K562 (cell line): Measurements from ENCODE around the gene CLSTN2. TPM values are rescaled to one million over a fixed set of nuclear protein-coding genes. Genes with fewer than 3 reads are reported as not detected.

Experiments
- ATAC-seq: fragments of 200-7000 bp; cut with Tn5 transposase; 3 replicates; pipeline ENCODE4 v1.9.1; 2020; ENCODE audit warnings: moderate library complexity
- BruUV-seq: library from RNA; stranded (reverse); fragments of 400-500 nt; replicated peaks from 2 replicates; lab custom pipeline; 2021; lab: Mats Ljungman, UMichigan
- CTCF ChIA-PET: fragments of 300-600 bp; formaldehyde crosslinking; extraction: SDS; loops from one replicate; lab custom pipeline; 2021; ENCODE audit warnings: low intra/inter-chr PET ratio; lab: Yijun Ruan, JAX
- POLR2A ChIA-PET: fragments of 300-600, 350-650 bp; sonication (Branson Sonifier 250); formaldehyde crosslinking; extraction: SDS; loops from one replicate; lab custom pipeline; 2021; ENCODE audit warnings: antibody characterized with exemption, inconsistent platforms; lab: Yijun Ruan, JAX
- DNase-seq, 4 experiments: peaks; one replicate each; pipeline versions ENCODE4 v3.0.0 to v3.0.0-alpha.2; 2011 to 2018; ENCODE audit warnings: low spot score in 3 of 4, mixed read lengths in 3 of 4; ENCODE audit errors: extremely low read depth in 1 of 4
- FAIRE-seq: peaks from 2 replicates; lab custom pipeline; 2011; peaks lifted over from hg19 to GRCh38; lab: Jason Lieb, UNC
- H2AFZ ChIP-seq: 2 replicates; pipeline ENCODE4 v1.6.0; 2011; ENCODE audit warnings: low read depth, low read length, control low read depth, inconsistent platforms
- H3K27ac ChIP-seq: fragments of 200-600 bp; 3 replicates; pipeline ENCODE4 v1.8.0; 2011; ENCODE audit warnings: low read depth, mild to moderate bottlenecking, control low read depth, inconsistent platforms, low read length, moderate library complexity, mixed read lengths; ENCODE audit errors: extremely low read depth
- H3K27me3 ChIP-seq, 2 experiments: fragments of 300-600 bp in 1 of 2; 2 replicates in 1 of 2; 3 replicates in 1 of 2; pipeline versions ENCODE4 v1.6.0 to v1.8.0; 2011; ENCODE audit warnings: inconsistent platforms in 2 of 2, low read length in 2 of 2, mild to moderate bottlenecking in 1 of 2, mixed read lengths in 1 of 2, moderate library complexity in 1 of 2; ENCODE audit not compliant: control insufficient read depth in 2 of 2, insufficient read depth in 2 of 2
- H3K36me3 ChIP-seq: fragments of 300-600 bp; 3 replicates; pipeline ENCODE4 v1.8.0; 2011; ENCODE audit warnings: mild to moderate bottlenecking, low read length, inconsistent platforms; ENCODE audit not compliant: control insufficient read depth, insufficient read depth
- H3K4me1 ChIP-seq, 2 experiments: fragments of 200-600 bp in 1 of 2; replicated peaks in 1 of 2; 2 replicates in 1 of 2; 3 replicates in 1 of 2; pipeline versions ENCODE4 v1.5.1 to v1.8.0; 2011; ENCODE audit warnings: inconsistent platforms in 2 of 2, low read length in 2 of 2, mild to moderate bottlenecking in 1 of 2, mixed read lengths in 1 of 2, moderate library complexity in 1 of 2; ENCODE audit not compliant: control insufficient read depth in 2 of 2, insufficient read depth in 2 of 2
- H3K4me2 ChIP-seq: 2 replicates; pipeline ENCODE4 v1.6.1; 2011; ENCODE audit warnings: low read length, control low read depth, inconsistent platforms, mixed read lengths; ENCODE audit not compliant: insufficient read depth
- H3K4me3 ChIP-seq: fragments of 200-600 bp; sonication (generic), shearing (Covaris generic); 2 replicates; pipeline ENCODE4 v1.5.1; 2016; ENCODE audit warnings: control low read depth, inconsistent platforms
- H3K79me2 ChIP-seq: fragments of 200-600 bp; 3 replicates; pipeline ENCODE4 v1.8.0; 2011; ENCODE audit warnings: low read length, inconsistent platforms; ENCODE audit not compliant: control insufficient read depth, insufficient read depth
- H3K9ac ChIP-seq, 2 experiments: 2 replicates each; pipeline versions ENCODE4 v1.6.0 to v1.6.1; 2011; ENCODE audit warnings: low read depth in 2 of 2, low read length in 2 of 2, control low read depth in 1 of 2, inconsistent platforms in 1 of 2, mild to moderate bottlenecking in 1 of 2, mixed read lengths in 1 of 2; ENCODE audit not compliant: insufficient read depth in 1 of 2
- H3K9me1 ChIP-seq: one replicate; pipeline ENCODE4 v1.6.0; 2011; ENCODE audit warnings: inconsistent platforms, mild to moderate bottlenecking, low read length, moderate library complexity; ENCODE audit not compliant: control insufficient read depth, insufficient read depth
- H3K9me3 ChIP-seq: replicated peaks from 2 replicates; pipeline ENCODE4 v1.5.1; 2011; ENCODE audit warnings: low read depth, low read length, inconsistent platforms; ENCODE audit not compliant: control insufficient read depth, insufficient read depth
- H4K20me1 ChIP-seq: replicated peaks from 2 replicates; pipeline ENCODE4 v1.6.1; 2011; ENCODE audit warnings: low read length, inconsistent platforms, mixed read lengths; ENCODE audit not compliant: control insufficient read depth, insufficient read depth
- ARID2 ChIP-seq: fragments of 450-650 bp; IDR thresholded peaks from 2 replicates; pipeline ENCODE4 v1.6.1; 2017; ENCODE audit warnings: antibody characterized with exemption, mild to moderate bottlenecking
- IRF2 ChIP-seq: sonication (generic); formaldehyde crosslinking; IDR thresholded peaks from 2 replicates; pipeline ENCODE4 v1.8.1; 2022; ENCODE audit warnings: mild to moderate bottlenecking, missing genetic modification reagents
- KAT8 ChIP-seq: fragments of 450-650 bp; IDR thresholded peaks from 2 replicates; pipeline ENCODE4 v1.6.1; 2016; ENCODE audit warnings: low read depth, mild to moderate bottlenecking
- ZBTB49 ChIP-seq: sonication (generic); formaldehyde crosslinking; IDR thresholded peaks from 2 replicates; pipeline ENCODE4 v1.8.0; 2022; ENCODE audit warnings: missing genetic modification reagents, mild to moderate bottlenecking, borderline replicate concordance
- ZBTB9 ChIP-seq: fragments of 450-650 bp; formaldehyde crosslinking; IDR thresholded peaks from 2 replicates; pipeline ENCODE4 v1.4.0; 2020; ENCODE audit warnings: mild to moderate bottlenecking, moderate library complexity
- WGBS: fragments of 100-300 bp; shearing (Covaris generic); methylation state at CpG from one replicate; pipeline ENCODE4 v1.1.6; 2016; ENCODE audit warnings: low coverage, mixed read lengths; ENCODE audit not compliant: insufficient coverage; ENCODE audit errors: missing lambda C conversion rate; 5-methylcytosine and 5-hydroxymethylcytosine counted together
- in situ Hi-C: fragments of 300-500 bp; cut with MboI; formaldehyde crosslinking; loops from 4 replicates; pipeline ENCODE4 v1.15.0; 2018; ENCODE audit warnings: inconsistent platforms, mixed read lengths
- intact Hi-C: fragments of 100-400 bp; cut with micrococcal nuclease; formaldehyde crosslinking; loops from 2 replicates; pipeline ENCODE4 v1.14.2; 2022
- polyA plus RNA-seq, 8 experiments: library from polyadenylated mRNA; depleted of rRNA in 4 of 8; stranded (reverse) in 5 of 8; unstranded in 3 of 8; fragments of >200 nt; fragmentation: Nextera tagmentation in 2 of 8; fragmentation: Illumina TruSeq in 1 of 8; extraction: Ambion mirVana in 2 of 8; extraction: Trizol in 1 of 8; gene quantifications; 2 replicates each; pipeline versions ENCODE4 v1.2.1 to v1.2.3, GENCODE V29; 2011 to 2014; ENCODE audit warnings: inconsistent platforms in 1 of 8, missing spikeins in 1 of 8
- total RNA-seq, 7 experiments: library from RNA; depleted of rRNA in 6 of 7; stranded (reverse); fragments of >200 nt in 6 of 7; fragmentation: Illumina TruSeq in 2 of 7; extraction: Trizol in 2 of 7; gene quantifications; 2 replicates each; pipeline versions ENCODE4 v1.2.1 to v1.2.3, GENCODE V29; 2011 to 2021; ENCODE audit warnings: low replicate concordance in 1 of 7

The CLSTN2 gene
- total and polyA plus RNA-seq, 9 of the 15 experiments (the other 6 are each of a cell fraction or from before 2014, with no cell fraction given), result 0.02 to 0.04 (median 0.04) TPM; not detected in 6

- TF ChIP-seq ZBTB49, result no peak
Measured at GRCh38 chr3:140277886-140278285, 342.9 kb downstream of the CLSTN2 start (continued).

- BruUV-seq, result no TSS peak
- no peak overlapping the region for H3K9ac ChIP-seq
- 0% methylated on average over 3 of the region's 3 CpGs for WGBS
- no peaks in the 10 kb centered on the region; a peak in 1 of 5 replicates for H3K27me3 ChIP-seq
- H3K9me1 ChIP-seq, result no peaks in the 10 kb centered on the region
- H3K4me2 ChIP-seq, result no peak overlapping the region
- intact Hi-C loops (no loop called here), in situ Hi-C loops (no loop called here)
- H3K36me3 ChIP-seq, result no peaks in the 10 kb centered on the region
- ChIA-PET CTCF (no interaction called here), POLR2A (no interaction called here)
- H3K9me3 ChIP-seq, result no peaks in the 10 kb centered on the region
- ATAC-seq (no peak), FAIRE-seq (no peak), DNase-seq (no peak)
- H3K4me3 ChIP-seq, result no peak overlapping the region
- no peaks in the 10 kb centered on the region for H3K4me1 ChIP-seq
- H4K20me1 ChIP-seq, result no peaks in the 10 kb centered on the region
- H3K79me2 ChIP-seq, result no peaks in the 10 kb centered on the region
- TF ChIP-seq ARID2 (no peak), KAT8 (no peak), IRF2 (no peak), ZBTB9 (CRISPR knock-in tag) (no peak)
- no peak overlapping the region for H3K27ac ChIP-seq
- no peak overlapping the region for H2AFZ ChIP-seq
Measured at GRCh38 chr3:140284372-140284771, 349.4 kb downstream of the CLSTN2 start.
